Left colon (tissue), 2 donors: ENCODE measurements around the gene TRIM67. TPM values are rescaled to one million over a fixed set of nuclear protein-coding genes. Genes with fewer than 3 reads are reported as not detected.
"Not testable (repeated sequence)": the region's sequence is repeated elsewhere in the genome, so short reads cannot be mapped to it uniquely, and the experiment has no call there.

Experiments
- ATAC-seq: fragments of 200-7000 bp; cut with Tn5 transposase; one replicate; pipeline ENCODE4 v1.9.1; 2020; ENCODE audit warnings: mild to moderate bottlenecking, moderate library complexity
- DNase-seq, 2 donors: peaks; one replicate each; pipeline ENCODE4 v3.0.0-alpha.2; 2020
- intact Hi-C, 2 donors: fragments of 100-400 bp; cut with DNase I in 1 of 2; cut with micrococcal nuclease in 1 of 2; formaldehyde crosslinking; loops; one replicate each; pipeline versions ENCODE4 v1.11.2 to v1.14.0; 2022; cut with DNase I, micrococcal nuclease
- total RNA-seq, 2 donors: library from RNA; stranded (reverse); fragmentation: NEBNext Ultra II Directional; extraction: Animal tissue kit (Norgen Biotek cat#: 25700); gene quantifications; one replicate each; pipeline ENCODE4 v1.2.1, GENCODE V29; 2021
- donor health status: DM: no; HTN: no; CAD: no.
- donor health status: DM: yes; HTN: yes; CAD: no.

TRIM67 gene
- total RNA-seq, 2 donors from 2014 or later: 0.03 TPM; not detected in 1

DNA sequence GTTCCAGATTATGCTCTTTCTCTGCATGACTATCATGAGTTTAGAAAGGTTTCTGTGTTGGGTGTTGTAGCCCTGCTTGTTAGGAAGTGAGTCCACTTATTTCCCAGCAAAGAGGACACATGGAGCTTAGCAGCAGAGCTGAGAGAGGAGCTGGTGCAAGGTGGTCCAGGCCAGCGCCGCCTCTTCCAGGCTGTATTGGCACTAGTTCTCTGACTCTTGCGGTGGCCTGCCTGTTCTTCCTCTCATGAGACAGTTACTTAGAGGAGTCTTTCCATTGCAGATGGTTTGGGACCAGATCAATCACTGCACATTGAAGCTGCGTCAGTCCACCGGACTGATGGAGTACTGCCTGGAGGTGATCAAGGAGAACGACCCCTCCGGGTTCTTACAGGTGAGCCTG lies 38.0 kb downstream of the TRIM67 start:
- ATAC-seq (no peak), DNase-seq (no peak)
- intact Hi-C loops: loop anchor here in 1 of 2 donors (10.0 kb wide), 1 partner anchor 405 kb away; no protein-coding TSS in a partner anchor

DNA sequence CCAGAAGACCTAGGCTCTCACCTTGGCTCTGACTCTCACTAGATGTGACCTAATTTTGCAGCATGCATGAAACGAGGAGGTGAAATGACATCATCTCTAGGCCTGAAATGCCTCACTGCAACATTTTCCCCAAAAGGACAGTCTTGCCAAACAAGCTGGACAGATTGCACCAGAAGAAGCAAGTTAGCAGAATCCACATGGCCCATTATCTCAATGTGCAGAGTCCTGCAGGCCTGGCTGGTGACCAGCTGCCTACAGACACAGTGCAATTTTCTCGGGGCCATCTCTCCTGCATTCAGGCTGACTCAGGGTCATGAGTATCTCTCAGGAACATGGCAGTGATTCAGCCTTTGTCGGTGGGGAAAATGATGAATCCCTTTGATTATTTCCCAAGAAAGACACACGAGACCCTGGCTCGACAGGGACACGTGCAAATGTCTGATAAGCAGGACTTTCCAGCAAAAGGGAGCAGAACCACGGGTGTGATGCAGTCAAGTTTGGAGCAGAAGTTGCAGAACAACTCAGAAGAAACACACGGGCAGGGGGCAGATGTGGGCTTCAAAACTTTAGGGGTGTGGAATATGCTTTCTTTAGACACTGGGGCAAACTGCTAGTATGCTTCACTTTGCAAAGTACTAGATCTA lies 38.7 kb downstream of the TRIM67 start:
- ATAC-seq (no peak), DNase-seq (no peak)
- intact Hi-C loops: loop anchor here in 1 of 2 donors (10.0 kb wide), 1 partner anchor 406 kb away; no protein-coding TSS in a partner anchor

DNA sequence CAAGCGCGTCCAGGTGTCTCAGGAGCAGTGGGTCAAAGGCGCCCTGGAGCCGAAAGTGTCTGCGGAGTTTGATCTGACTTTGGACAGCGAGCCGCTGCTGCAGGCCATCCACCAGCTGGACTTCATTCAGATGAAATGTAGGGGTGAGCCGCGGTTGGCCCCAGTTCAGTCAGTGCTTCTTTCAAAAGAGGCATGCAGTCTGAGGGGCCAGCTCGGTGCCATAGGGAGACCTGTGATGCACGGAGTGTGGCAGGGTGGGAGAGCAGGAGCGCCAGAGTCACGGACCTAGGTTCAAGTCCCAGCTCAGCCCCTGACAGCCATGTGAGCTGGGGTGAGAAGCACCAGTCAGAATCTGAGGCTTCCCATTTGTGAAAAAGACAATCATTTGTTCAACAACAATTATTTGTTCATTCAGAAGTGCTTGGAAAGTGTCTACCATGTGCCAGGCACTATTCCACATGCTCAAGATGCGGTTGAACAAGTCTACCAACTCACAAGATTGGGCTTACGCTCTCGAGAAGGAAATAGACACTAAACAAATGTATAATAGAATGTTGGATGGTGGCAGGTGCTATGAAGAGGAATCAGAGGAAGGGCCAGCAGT lies 39.6 kb downstream of the TRIM67 start:
- no peak for DNase-seq
- intact Hi-C loops: loop anchor here in 1 of 2 donors (10.0 kb wide), 1 partner anchor 407 kb away; no protein-coding TSS in a partner anchor
- no peak for ATAC-seq

DNA sequence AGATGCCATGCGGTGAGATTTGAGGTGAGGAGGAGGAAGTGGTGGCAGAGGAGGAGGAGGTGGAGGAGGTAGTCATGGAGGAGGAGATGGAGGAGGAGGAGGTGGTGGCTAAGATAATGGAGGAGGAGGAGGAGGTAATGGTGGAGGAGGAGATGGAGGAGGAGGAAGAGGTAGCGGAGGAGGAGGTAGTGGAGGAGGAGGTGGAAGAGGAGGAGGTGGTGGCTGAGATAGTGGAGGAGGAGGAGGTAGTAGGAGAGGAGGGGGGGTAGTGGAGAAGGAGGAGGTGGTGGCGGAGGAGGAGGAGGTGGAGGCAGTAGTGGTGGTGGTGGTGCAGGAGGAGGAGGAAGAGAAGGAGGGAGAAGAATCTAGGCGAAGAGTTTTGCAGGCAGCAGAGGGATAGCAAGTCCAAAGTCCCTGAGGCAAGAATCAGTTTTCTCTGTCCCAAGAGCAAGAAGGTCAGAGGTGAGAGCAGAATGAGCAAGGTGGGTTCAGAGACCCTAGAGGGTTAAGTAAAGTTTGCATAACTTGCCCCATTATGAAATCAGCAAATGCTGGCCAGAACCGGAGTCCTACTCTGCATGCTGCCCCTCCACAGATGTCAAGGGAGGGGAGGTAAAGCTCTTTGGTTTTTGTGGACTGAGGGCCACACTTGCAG lies 40.2 kb downstream of the TRIM67 start:
- DNase-seq (no peak), ATAC-seq (no peak)
- intact Hi-C loops: loop anchor here in 1 of 2 donors (10.0 kb wide), 1 partner anchor 407 kb away; no protein-coding TSS in a partner anchor

DNA sequence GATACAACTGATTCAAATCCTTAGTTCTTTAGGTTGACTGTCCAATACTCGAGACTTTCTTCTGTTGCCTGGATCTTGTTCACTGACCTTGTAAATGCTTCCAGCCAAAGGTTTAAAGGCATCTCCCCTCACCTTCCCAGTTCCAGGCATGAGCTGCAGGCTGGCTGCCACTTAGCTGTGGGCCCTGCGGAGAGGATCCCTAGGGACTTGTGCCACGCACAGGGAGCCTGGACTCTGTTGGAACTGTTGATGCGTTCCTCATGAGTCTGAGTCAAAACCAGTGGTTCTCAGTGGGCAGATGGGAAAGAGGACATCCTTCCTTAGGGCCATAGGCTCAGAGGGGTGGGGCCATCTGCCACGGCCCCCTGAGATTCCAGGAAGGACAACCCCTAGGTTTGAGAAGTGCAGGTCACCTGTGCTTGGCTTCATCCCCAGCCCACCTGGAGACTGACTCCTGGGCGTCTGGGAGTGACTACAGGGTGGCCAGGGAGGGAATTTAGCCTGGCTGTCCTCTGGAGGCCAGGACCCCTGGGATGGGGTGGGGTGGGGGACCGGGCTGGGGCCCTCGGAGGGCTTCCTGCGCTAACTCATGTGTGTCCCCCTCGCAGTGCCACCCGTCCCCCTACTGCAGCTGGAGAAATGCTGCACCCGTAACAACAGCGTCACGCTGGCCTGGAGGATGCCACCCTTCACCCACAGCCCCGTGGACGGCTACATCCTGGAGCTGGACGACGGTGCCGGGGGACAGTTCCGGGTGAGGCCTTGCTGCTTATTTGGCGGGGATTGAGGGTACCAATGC lies 41.6 kb downstream of the TRIM67 start:
- intact Hi-C loops: loop anchor here in 1 of 2 donors (10.0 kb wide), 1 partner anchor 409 kb away; no protein-coding TSS in a partner anchor
- ATAC-seq: no peak
- no peak for DNase-seq

DNA sequence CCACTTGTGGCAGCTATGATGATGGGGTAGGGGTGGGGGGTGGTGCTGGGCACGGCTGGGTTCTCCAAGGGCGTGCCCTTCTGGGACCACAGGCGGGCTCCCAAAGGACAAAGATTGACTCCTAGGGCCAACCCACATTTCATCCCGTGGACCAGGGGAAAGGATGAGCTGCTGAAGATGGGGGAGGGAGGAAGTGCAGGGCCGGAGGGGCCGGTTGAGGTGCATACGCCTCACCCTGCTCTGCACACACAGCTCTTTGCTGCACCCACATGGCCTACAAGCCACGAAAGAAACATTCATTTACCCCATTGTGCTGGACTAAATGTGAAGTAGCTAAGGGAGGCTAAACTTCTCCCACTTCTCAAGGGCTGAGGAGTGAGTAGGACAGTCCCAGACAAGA lies 45.0 kb downstream of the TRIM67 start:
- ATAC-seq (no peak), DNase-seq (no peak)
- intact Hi-C loops: loop anchor here in 1 of 2 donors (10.0 kb wide), 1 partner anchor 412 kb away; no protein-coding TSS in a partner anchor

DNA sequence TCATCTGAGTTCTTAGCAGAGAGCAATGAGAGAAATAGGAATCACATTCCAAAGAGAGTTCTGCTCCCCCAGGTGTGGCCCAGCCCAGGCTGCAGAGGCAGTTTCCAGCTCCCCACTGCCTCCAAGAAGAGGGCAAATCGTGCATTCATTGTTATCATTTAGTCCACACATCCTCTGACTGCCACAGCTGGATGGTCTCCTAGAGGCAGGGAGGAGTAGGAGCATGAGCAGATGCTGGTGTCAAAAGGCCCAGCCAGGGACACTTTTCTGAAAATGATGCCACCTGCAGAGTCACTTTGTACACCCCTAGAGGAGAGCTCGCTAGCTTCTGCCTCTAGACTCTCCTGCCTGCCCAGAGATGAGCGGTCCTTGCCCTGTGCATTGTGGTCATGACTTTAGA lies 45.6 kb downstream of the TRIM67 start:
- no peak for DNase-seq
- ATAC-seq: no peak
- intact Hi-C loops: loop anchor here in 1 of 2 donors (10.0 kb wide), 1 partner anchor 413 kb away; no protein-coding TSS in a partner anchor

DNA sequence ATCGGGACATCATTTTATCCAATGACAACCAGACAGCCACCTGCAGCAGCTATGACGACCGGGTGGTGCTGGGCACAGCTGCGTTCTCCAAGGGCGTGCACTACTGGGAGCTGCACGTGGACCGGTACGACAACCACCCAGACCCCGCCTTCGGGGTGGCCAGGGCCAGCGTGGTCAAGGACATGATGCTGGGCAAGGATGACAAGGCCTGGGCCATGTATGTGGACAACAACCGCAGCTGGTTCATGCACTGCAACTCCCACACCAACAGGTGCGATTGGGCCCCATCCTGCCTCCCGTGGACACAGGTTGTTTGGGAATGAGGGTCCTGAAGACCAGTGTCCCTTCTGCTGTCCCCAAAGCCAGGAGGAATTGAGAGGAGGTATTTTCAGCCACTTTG lies 47.1 kb downstream of the TRIM67 start:
- intact Hi-C loops: loop anchor here in 1 of 2 donors (10.0 kb wide), 1 partner anchor 414 kb away; no protein-coding TSS in a partner anchor
- ATAC-seq (no peak), DNase-seq (no peak)

DNA sequence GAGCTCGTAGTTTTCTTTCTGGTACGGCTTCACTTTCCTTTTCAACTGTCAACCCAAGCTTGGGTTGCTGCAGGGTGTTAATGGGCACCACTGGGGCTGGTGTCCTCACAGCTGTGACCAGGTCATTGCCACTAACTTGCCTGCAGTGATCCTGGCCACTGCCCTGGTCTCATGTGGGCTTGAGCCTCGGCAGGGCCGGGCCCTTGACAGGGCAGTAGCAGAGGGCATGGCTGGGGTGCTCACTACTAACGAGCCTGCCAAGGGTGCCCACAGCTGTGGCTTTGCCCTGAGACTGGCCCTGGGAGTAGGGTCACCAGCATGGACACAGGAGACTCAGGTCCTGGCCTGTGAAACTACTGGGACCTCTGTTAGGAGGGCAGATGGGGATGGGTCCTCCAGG lies 47.7 kb downstream of the TRIM67 start:
- intact Hi-C loops: loop anchor here in 1 of 2 donors (10.0 kb wide), 1 partner anchor 415 kb away; no protein-coding TSS in a partner anchor
- ATAC-seq (no peak), DNase-seq (no peak)

DNA sequence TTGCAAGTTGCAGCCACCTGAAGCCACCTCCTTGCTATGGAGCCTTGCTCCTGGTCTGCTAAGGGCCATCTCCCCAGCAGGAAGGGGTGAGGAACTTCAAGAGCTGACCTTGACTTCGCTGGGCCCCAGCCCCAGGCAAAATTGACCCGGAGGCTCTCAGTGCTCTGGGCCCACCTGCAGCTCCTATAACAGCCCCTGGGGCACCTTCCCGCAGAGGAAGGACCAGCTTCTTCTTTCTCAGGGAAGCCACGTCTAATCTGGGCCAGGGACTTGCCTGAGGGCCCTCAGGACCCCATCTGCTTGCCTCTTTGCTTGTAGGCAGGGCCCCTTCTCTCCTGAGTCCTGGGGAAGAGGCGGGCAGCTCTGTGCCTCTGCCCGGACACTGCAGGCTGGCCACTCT lies 48.3 kb downstream of the TRIM67 start:
- no peak for ATAC-seq
- DNase-seq: no peak
- intact Hi-C loops: loop anchor here in 1 of 2 donors (10.0 kb wide), 1 partner anchor 295 kb away; no protein-coding TSS in a partner anchor

DNA sequence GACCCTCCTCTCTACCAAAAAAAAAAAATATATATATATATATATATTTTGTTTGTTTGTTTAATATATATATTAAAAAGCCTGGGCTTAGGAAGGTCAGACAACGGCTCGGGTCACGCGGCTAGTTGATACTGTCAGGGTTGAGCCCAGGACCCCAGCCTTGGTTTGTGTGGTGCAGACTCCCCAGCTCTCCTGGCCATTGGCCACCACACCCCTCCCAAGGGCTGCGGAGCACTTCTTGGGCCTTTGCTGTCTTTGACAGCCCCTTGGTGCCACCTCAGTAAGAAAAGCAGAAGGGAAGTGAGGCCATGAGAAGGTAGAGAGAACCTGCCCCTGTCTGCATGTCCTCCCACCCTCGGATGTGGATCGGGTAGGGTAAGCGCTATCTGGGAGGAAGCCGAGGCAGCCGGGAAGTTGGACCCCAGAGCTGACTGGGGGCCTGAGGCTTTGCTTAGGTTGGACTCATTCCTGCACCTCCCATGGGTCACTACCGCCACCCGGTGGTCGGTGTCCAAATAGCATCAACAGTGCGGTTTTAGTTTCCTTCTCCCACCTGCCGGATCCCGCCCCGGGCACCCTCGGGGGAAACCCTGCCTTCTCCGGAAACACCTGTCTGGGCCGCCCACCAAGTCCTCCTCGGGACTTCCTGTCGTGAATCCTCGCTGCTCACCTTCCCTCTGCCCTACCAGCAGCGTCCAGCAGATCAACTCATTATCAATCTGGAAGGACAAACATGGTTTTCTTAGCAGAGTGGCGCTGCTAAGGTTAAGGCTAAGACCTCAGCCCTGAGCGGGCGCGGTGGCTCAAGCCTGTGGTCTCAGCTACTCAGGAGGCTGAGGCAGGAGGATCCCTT lies 49.4 kb downstream of the TRIM67 start:
- intact Hi-C loops: loop anchor here in 1 of 2 donors (10.0 kb wide), 1 partner anchor 296 kb away; no protein-coding TSS in a partner anchor
- ATAC-seq: peak; percentile 86

DNA sequence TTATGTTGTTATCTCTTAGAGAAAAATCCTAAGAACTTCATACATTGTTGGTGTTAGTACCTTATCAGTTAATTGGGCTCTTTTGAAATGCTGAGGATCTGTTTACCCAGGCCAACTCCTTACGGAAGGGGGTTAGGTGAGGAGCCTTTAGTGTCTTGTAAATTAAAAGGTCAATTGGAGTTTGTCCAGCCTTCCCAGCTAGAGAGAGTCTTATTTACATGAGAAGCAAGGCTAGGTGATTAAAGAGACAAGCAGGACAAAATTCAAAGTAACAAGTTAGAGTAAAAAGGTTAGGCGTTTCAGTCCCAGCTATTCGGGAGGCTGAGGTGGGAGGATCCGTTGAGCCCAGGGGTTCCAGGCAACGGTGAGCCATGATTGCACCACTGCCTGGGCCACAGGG lies 50.4 kb downstream of the TRIM67 start:
- not testable (repeated sequence) for DNase-seq
- ATAC-seq: peak; percentile 53
- intact Hi-C loops: loop anchor here in 1 of 2 donors (10.0 kb wide), 1 partner anchor 298 kb away; no protein-coding TSS in a partner anchor

More for the DNA sequence above, 49.4 kb downstream of the TRIM67 start:
- DNase-seq: peak; percentile 84 to 91

DNA sequence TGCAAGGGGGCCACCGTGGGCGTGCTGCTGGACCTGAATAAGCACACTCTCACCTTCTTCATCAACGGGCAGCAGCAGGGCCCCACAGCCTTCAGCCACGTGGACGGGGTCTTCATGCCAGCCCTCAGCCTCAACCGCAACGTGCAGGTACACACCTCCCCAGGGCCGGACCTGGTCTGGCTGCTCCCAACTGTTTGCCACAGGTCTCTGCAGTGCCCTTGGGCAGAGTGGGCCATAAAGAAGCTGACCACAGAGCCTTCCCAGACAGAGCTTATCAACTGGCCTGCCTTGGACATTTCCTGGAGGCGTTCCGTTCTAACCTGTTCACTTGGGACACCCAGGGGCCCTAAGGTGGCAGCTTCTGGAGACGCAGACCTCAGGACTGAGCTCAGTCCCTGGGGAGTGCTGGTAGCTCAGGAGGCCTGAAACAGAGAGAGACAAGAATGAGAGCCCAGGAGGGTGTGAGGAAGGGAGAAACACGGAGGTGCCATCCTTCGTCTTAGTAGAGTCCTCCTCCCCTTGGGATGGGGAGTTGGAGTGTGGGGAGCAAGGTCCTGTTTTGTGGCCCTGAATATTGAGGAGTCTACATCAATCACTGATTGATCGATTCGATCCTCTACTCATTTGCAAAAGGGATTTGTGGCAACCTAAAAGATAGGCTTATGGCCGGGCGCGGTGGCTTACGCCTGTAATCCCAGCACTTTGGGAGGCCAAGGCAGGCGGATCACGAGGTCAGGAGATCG lies 52.1 kb downstream of the TRIM67 start:
- DNase-seq (no peak), ATAC-seq (no peak)
- intact Hi-C loops: loop anchor here in 1 of 2 donors (10.0 kb wide), 1 partner anchor 299 kb away; no protein-coding TSS in a partner anchor

DNA sequence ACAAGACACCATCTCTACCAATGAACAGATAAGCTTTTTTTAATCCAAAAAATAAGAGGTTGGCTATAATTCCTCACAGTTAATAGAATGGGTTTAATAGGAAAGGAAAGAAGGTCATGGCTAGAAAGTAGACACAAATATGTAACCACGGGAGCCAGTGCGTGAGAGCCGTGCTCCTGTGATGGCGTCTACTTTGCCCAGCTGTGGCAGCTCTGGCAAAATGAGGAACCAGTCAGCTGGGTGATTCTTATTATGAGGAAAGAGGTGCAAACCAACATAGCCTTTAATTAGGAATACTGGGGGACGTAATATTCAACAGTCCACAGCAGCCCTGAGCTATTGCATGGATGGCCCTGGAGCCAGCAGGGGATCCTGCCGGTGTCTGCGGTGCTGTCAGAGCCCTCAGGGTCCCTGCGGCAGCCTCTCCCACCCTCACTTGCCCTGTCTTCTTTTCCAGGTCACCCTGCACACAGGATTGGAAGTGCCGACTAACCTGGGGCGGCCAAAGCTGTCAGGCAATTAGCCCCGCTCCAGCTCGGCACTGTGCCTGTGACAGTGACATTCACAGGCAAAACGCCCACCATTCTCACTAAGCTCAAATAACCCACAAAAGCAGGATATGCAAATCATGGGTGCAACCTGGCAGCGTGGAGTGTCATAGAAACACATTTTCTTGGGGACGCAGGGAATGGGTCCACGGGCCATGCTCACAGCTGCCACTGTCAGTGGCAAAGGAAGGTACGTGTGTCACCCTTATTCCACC lies 53.2 kb downstream of the TRIM67 start:
- DNase-seq (no peak), ATAC-seq (no peak)
- intact Hi-C loops: loop anchor here in 1 of 2 donors (10.0 kb wide), 1 partner anchor 300 kb away; no protein-coding TSS in a partner anchor

DNA sequence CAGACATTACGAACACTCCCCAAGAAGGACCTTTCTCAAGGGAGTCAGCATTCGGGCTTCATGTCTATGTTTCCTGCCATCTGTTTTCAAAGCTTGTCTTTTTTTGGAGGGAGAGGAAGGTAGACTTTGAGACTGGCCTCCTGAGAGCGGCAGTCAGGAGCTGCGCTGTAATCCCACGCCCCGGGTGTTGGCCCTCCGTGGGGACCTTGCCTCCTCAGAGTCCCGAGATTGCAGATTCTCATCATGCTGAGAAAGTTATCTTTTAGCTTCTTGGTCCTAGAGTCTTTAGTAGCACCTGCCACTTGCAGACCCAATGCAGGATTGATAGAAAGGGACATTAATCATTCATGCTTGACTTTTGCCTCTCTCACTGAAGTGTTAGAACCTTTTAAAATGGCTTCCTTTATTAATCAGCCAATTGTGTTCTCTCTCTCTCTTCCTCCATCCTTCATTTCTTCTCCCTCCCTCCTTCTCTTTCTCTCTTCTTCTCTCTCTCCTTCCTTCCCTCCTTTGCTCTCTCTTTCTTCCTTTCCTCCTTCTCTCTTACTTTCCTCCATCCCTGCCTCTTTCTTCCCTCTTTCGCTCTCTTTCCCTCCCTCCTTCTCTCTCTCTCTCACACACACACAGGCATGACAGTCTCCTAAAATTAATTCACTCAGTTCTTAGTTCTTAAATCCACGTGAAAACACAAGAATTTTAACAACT lies 54.0 kb downstream of the TRIM67 start:
- DNase-seq: no peak
- intact Hi-C loops: loop anchor here in 1 of 2 donors (10.0 kb wide), 1 partner anchor 301 kb away; no protein-coding TSS in a partner anchor
- no peak for ATAC-seq
